ENCODE measurements around the gene MEGF11. TPM values are rescaled to one million over a fixed set of nuclear protein-coding genes. Genes with fewer than 3 reads are reported as not detected.

The MEGF11 gene
- total and polyA plus RNA-seq, 2 donors (not counting 1 experiment from before 2014, with no cell fraction given), result under 0.01 TPM; not detected in 1

DNA sequence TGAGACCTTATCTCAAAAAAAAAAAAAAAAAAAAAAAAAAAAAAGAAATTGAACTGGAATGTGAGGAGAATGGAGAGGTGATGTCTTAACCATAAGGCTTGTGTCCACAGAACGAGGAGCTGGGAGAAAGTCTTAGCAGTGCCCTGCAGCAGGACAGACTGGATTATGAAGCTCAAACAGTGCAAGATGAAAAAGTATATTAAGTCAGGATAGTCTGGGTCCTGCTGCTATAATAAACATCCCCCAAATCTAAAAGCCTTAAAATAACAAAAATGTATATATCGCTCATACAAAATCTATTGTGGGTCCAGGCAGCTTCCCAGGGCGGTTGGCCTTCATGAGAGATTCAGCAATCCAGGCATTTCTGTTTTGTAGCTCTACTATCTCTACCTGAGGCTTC, 208.7 kb downstream of the MEGF11 start:
- Histone ChIP-seq H3K27ac (ENCODE audit: insufficient read depth, low read length) (no peak overlapping the region), H3K4me3 (replicated peaks in 1 of 4; ENCODE audit: control extremely low read depth in 1 of 4, insufficient read depth in 1 of 4, low read depth in 3 of 4, low read length in 4 of 4) (no peak overlapping the region), H3K9ac (ENCODE audit: insufficient read depth, low read length) (no peak overlapping the region), H4K20me1 (ENCODE audit: control insufficient read depth, extremely low read depth, insufficient read depth, low read length) (no peaks in the 10 kb centered on the region), H3K4me1 (ENCODE audit: control insufficient read depth, extremely low read depth, insufficient read depth, low read length) (no peaks in the 10 kb centered on the region), H3K4me2 (ENCODE audit: extremely low read depth, insufficient read depth, low read length) (no peak overlapping the region), H3K9me3 (ENCODE audit: control insufficient read depth, insufficient read depth, low read depth, low read length) (no peaks in the 10 kb centered on the region), H2AFZ (ENCODE audit: low read length) (no peak overlapping the region), H3K79me2 (ENCODE audit: control insufficient read depth, insufficient read depth, low read length) (no peaks in the 10 kb centered on the region), H3K36me3 (ENCODE audit: control insufficient read depth, insufficient read depth, low read length) (no peaks in the 10 kb centered on the region), H3K27me3 (ENCODE audit: control insufficient read depth, insufficient read depth, low read length) (peaks cover 9% of the 10 kb centered on the region)
- TF ChIP-seq, protein P1, sequence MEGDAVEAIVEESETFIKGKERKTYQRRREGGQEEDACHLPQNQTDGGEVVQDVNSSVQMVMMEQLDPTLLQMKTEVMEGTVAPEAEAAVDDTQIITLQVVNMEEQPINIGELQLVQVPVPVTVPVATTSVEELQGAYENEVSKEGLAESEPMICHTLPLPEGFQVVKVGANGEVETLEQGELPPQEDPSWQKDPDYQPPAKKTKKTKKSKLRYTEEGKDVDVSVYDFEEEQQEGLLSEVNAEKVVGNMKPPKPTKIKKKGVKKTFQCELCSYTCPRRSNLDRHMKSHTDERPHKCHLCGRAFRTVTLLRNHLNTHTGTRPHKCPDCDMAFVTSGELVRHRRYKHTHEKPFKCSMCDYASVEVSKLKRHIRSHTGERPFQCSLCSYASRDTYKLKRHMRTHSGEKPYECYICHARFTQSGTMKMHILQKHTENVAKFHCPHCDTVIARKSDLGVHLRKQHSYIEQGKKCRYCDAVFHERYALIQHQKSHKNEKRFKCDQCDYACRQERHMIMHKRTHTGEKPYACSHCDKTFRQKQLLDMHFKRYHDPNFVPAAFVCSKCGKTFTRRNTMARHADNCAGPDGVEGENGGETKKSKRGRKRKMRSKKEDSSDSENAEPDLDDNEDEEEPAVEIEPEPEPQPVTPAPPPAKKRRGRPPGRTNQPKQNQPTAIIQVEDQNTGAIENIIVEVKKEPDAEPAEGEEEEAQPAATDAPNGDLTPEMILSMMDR (conservative IDR thresholded peaks at IDR 0.05 in 1 of 2, IDR thresholded peaks at IDR 0.05 in 1 of 2; ENCODE audit: low read depth in 1 of 2, low read length in 2 of 2), result no peak
- TF ChIP-seq EZH2 (IDR thresholded peaks at IDR 0.05; ENCODE audit: low read length, missing control alignments), result no peak
- DNase-seq (ENCODE audit: low read depth in 2 of 2), result no peak

DNA sequence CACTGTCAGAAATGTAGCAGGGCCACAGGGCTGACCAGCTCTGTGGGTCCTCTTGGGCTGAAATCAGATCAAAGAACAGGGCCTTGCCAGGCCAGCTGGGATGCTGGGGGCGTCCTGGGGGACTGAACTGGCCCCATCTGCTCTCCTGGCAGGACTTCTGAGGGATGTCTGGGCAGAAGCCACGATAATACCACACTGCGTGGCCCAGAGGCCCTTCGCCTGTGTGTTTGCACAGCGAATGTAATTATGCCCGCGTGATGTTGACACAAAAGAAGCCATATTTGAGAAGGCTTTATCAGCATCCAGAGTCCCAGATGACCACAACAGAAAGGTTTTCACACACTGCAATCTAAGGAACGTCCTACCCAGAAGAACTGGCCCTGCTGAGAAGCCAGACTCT, 210.3 kb downstream of the MEGF11 start:
- Histone ChIP-seq H2AFZ (ENCODE audit: low read length) (no peak overlapping the region), H3K36me3 (ENCODE audit: control insufficient read depth, insufficient read depth, low read length) (no peaks in the 10 kb centered on the region), H3K27ac (ENCODE audit: insufficient read depth, low read length) (no peak overlapping the region), H4K20me1 (ENCODE audit: control insufficient read depth, extremely low read depth, insufficient read depth, low read length) (no peaks in the 10 kb centered on the region), H3K4me1 (ENCODE audit: control insufficient read depth, extremely low read depth, insufficient read depth, low read length) (no peaks in the 10 kb centered on the region), H3K27me3 (ENCODE audit: control insufficient read depth, insufficient read depth, low read length) (peaks cover 23% of the 10 kb centered on the region), H3K4me2 (ENCODE audit: extremely low read depth, insufficient read depth, low read length) (no peak overlapping the region), H3K9me3 (ENCODE audit: control insufficient read depth, insufficient read depth, low read depth, low read length) (no peaks in the 10 kb centered on the region), H3K79me2 (ENCODE audit: control insufficient read depth, insufficient read depth, low read length) (no peaks in the 10 kb centered on the region), H3K9ac (ENCODE audit: insufficient read depth, low read length) (no peak overlapping the region), H3K4me3 (replicated peaks in 1 of 4; ENCODE audit: control extremely low read depth in 1 of 4, insufficient read depth in 1 of 4, low read depth in 3 of 4, low read length in 4 of 4) (no peak overlapping the region)
- TF ChIP-seq EZH2 (IDR thresholded peaks at IDR 0.05; ENCODE audit: low read length, missing control alignments), result no peak
- TF ChIP-seq, protein P1 (conservative IDR thresholded peaks at IDR 0.05 in 1 of 2, IDR thresholded peaks at IDR 0.05 in 1 of 2; ENCODE audit: low read depth in 1 of 2, low read length in 2 of 2), result no peak
- no peak for DNase-seq (ENCODE audit: low read depth in 2 of 2)

DNA sequence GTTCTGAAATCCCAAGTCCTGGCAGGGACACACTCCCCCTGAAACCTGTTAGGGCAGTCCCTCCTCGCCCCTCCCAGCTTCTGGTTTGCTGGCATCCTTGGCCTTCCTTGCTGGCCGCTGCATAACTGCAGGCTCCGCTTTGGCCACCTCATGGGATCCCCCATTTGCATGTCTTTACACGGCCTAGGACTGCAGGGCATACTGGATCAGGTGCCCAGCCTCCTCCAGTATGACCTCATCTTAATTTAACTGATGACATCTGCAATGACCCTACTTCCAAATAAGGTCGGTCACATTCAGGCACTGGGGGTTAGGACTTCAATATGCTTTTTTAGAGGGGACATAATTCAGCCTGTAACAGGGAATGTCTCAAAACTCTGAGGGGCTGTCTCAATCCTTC, 210.9 kb downstream of the MEGF11 start:
- Histone ChIP-seq H3K4me1 (ENCODE audit: control insufficient read depth, extremely low read depth, insufficient read depth, low read length) (no peaks in the 10 kb centered on the region), H3K4me3 (replicated peaks in 1 of 4; ENCODE audit: control extremely low read depth in 1 of 4, insufficient read depth in 1 of 4, low read depth in 3 of 4, low read length in 4 of 4) (no peak overlapping the region)
- TF ChIP-seq, protein P1 (conservative IDR thresholded peaks at IDR 0.05 in 1 of 2, IDR thresholded peaks at IDR 0.05 in 1 of 2; ENCODE audit: low read depth in 1 of 2, low read length in 2 of 2), result no peak
- no peak for TF ChIP-seq EZH2 (IDR thresholded peaks at IDR 0.05; ENCODE audit: low read length, missing control alignments)

More for the DNA sequence above, 210.9 kb downstream of the MEGF11 start:
- no peak overlapping the region for H3K9ac ChIP-seq (ENCODE audit: insufficient read depth, low read length)
- H3K27me3 ChIP-seq (ENCODE audit: control insufficient read depth, insufficient read depth, low read length), result peaks cover 27% of the 10 kb centered on the region
- no peak overlapping the region for H3K27ac ChIP-seq (ENCODE audit: insufficient read depth, low read length)
- no peaks in the 10 kb centered on the region for H3K79me2 ChIP-seq (ENCODE audit: control insufficient read depth, insufficient read depth, low read length)
- no peaks in the 10 kb centered on the region for H3K36me3 ChIP-seq (ENCODE audit: control insufficient read depth, insufficient read depth, low read length)
- H2AFZ ChIP-seq (ENCODE audit: low read length), result no peak overlapping the region
- H4K20me1 ChIP-seq (ENCODE audit: control insufficient read depth, extremely low read depth, insufficient read depth, low read length), result no peaks in the 10 kb centered on the region
- H3K9me3 ChIP-seq (ENCODE audit: control insufficient read depth, insufficient read depth, low read depth, low read length), result no peaks in the 10 kb centered on the region
- no peak overlapping the region for H3K4me2 ChIP-seq (ENCODE audit: extremely low read depth, insufficient read depth, low read length)
- no peak for DNase-seq (ENCODE audit: low read depth in 2 of 2)
